Measurements from ENCODE around the gene SLC7A14. TPM values are rescaled to one million over a fixed set of nuclear protein-coding genes. Genes with fewer than 3 reads are reported as not detected.
"Not testable (repeated sequence)": the region's sequence is repeated elsewhere in the genome, so short reads cannot be mapped to it uniquely, and the experiment has no call there.

SLC7A14 gene
- total RNA-seq, 1 experiment from 2014 or later = not detected

- DNase-seq (ENCODE audit: low spot score) = no peak
Measured at GRCh38 chr3:170594528-170594927, 8.7 kb upstream of the SLC7A14 start.

- no peak for DNase-seq (ENCODE audit: low spot score)
Measured at GRCh38 chr3:170593634-170594033, 7.8 kb upstream of the SLC7A14 start.

- no peak for DNase-seq (ENCODE audit: low spot score)
Measured at GRCh38 chr3:170589113-170589512, 3.2 kb upstream of the SLC7A14 start.

GRCh38 chr3:170585008-170585936, 603 bp downstream of the SLC7A14 start:
- DNase-seq (ENCODE audit: low spot score) = no peak

GRCh38 chr3:170584585-170585007, 1.3 kb downstream of the SLC7A14 start:
- peak; percentile 55 for DNase-seq (ENCODE audit: low spot score)

GRCh38 chr3:170579646-170580045, 6.2 kb downstream of the SLC7A14 start:
- no peak for DNase-seq (ENCODE audit: low spot score)

GRCh38 chr3:170572665-170573253, 13.1 kb downstream of the SLC7A14 start:
- DNase-seq (ENCODE audit: low spot score) = no peak

GRCh38 chr3:170567598-170567997, 18.3 kb downstream of the SLC7A14 start:
- not testable (repeated sequence) for DNase-seq (ENCODE audit: low spot score)

GRCh38 chr3:170566413-170566812, 19.5 kb downstream of the SLC7A14 start:
- no peak for DNase-seq (ENCODE audit: low spot score)

GRCh38 chr3:170565495-170565894, 20.4 kb downstream of the SLC7A14 start:
- no peak for DNase-seq (ENCODE audit: low spot score)

- DNase-seq (ENCODE audit: low spot score) = no peak
Measured at GRCh38 chr3:170564664-170565063, 21.2 kb downstream of the SLC7A14 start.

GRCh38 chr3:170563712-170564423, 22.0 kb downstream of the SLC7A14 start:
- no peak for DNase-seq (ENCODE audit: low spot score)

- DNase-seq (ENCODE audit: low spot score) = no peak
Measured at GRCh38 chr3:170562080-170562479, 23.8 kb downstream of the SLC7A14 start.

- DNase-seq (ENCODE audit: low spot score) = no peak
Measured at GRCh38 chr3:170560717-170561382, 25.0 kb downstream of the SLC7A14 start.

GRCh38 chr3:170560296-170560695, 25.6 kb downstream of the SLC7A14 start:
- DNase-seq (ENCODE audit: low spot score) = no peak

GRCh38 chr3:170558427-170558826, 27.4 kb downstream of the SLC7A14 start:
- DNase-seq (ENCODE audit: low spot score) = no peak

GRCh38 chr3:170555329-170555728, 30.5 kb downstream of the SLC7A14 start:
- DNase-seq (ENCODE audit: low spot score) = no peak

GRCh38 chr3:170553788-170554757, 31.8 kb downstream of the SLC7A14 start:
- DNase-seq (ENCODE audit: low spot score) = no peak

- DNase-seq (ENCODE audit: low spot score) = no peak
Measured at GRCh38 chr3:170551252-170551651, 34.6 kb downstream of the SLC7A14 start.

- no peak for DNase-seq (ENCODE audit: low spot score)
Measured at GRCh38 chr3:170542704-170543103, 43.2 kb downstream of the SLC7A14 start.
